HEK293 (cell line): Measurements from ENCODE around the gene RAB6A.
A peak's percentile ranks its signal among the peaks of the same experiment; 100 is the strongest.

ENCODE experiments used
- ATF2 ChIP-seq: fragments of 450-650 bp; formaldehyde crosslinking; IDR thresholded peaks from 2 replicates; pipeline ENCODE4 v1.5.1; 2016; ENCODE audit warnings: missing biosample characterization, missing genetic modification characterization, low read depth
- BCL11A ChIP-seq: fragments of 450-650 bp; formaldehyde crosslinking; IDR thresholded peaks from 2 replicates; pipeline ENCODE4 v1.5.1; 2016; ENCODE audit warnings: low read depth, missing biosample characterization, missing genetic modification characterization
- GLI4 ChIP-seq: fragments of 450-650 bp; formaldehyde crosslinking; IDR thresholded peaks from 2 replicates; pipeline ENCODE4 v1.5.1; 2016; ENCODE audit warnings: missing biosample characterization, missing genetic modification characterization
- GLIS2 ChIP-seq: fragments of 450-650 bp; formaldehyde crosslinking; IDR thresholded peaks from 2 replicates; pipeline ENCODE4 v1.5.1; 2016; ENCODE audit warnings: missing biosample characterization, missing genetic modification characterization
- IKZF3 ChIP-seq: fragments of 450-650 bp; IDR thresholded peaks from 2 replicates; pipeline ENCODE4 v1.5.0; 2018; ENCODE audit warnings: missing biosample characterization, mild to moderate bottlenecking, missing genetic modification characterization, moderate library complexity
- KLF8 ChIP-seq: fragments of 450-650 bp; formaldehyde crosslinking; IDR thresholded peaks from 2 replicates; pipeline ENCODE4 v1.5.1; 2016; ENCODE audit warnings: missing biosample characterization, missing genetic modification characterization
- SALL2 ChIP-seq: fragments of 450-650 bp; formaldehyde crosslinking; IDR thresholded peaks from 2 replicates; pipeline ENCODE4 v1.5.0; 2017; ENCODE audit warnings: missing biosample characterization, mild to moderate bottlenecking, missing genetic modification characterization, borderline replicate concordance
- ZBTB10 ChIP-seq: fragments of 450-650 bp; formaldehyde crosslinking; IDR thresholded peaks from 2 replicates; pipeline ENCODE4 v1.5.1; 2016; ENCODE audit warnings: missing biosample characterization, missing genetic modification characterization
- ZEB2 ChIP-seq: fragments of 450-650 bp; formaldehyde crosslinking; IDR thresholded peaks from 2 replicates; pipeline ENCODE4 v1.5.1; 2016; ENCODE audit warnings: missing biosample characterization, missing genetic modification characterization
- ZNF10 ChIP-seq: fragments of 450-650 bp; formaldehyde crosslinking; IDR thresholded peaks from 2 replicates; pipeline ENCODE4 v1.5.1; 2017; ENCODE audit warnings: missing biosample characterization, missing genetic modification characterization
- ZNF146 ChIP-seq: fragments of 450-650 bp; formaldehyde crosslinking; IDR thresholded peaks from 2 replicates; pipeline ENCODE4 v1.5.1; 2016; ENCODE audit warnings: missing biosample characterization, missing genetic modification characterization
- ZNF155 ChIP-seq: fragments of 450-650 bp; formaldehyde crosslinking; IDR thresholded peaks from 2 replicates; pipeline ENCODE4 v1.5.1; 2016; ENCODE audit warnings: missing biosample characterization, missing genetic modification characterization
- ZNF174 ChIP-seq: fragments of 450-650 bp; formaldehyde crosslinking; IDR thresholded peaks from 2 replicates; pipeline ENCODE4 v1.5.0; 2017; ENCODE audit warnings: missing biosample characterization, mild to moderate bottlenecking, missing genetic modification characterization
- ZNF175 ChIP-seq: fragments of 450-650 bp; formaldehyde crosslinking; IDR thresholded peaks from 2 replicates; pipeline ENCODE4 v1.5.1; 2016; ENCODE audit warnings: missing biosample characterization, missing genetic modification characterization
- ZNF18 ChIP-seq: fragments of 450-650 bp; formaldehyde crosslinking; IDR thresholded peaks from 2 replicates; pipeline ENCODE4 v1.5.1; 2016; ENCODE audit warnings: missing biosample characterization, missing genetic modification characterization
- ZNF2 ChIP-seq: fragments of 450-650 bp; formaldehyde crosslinking; IDR thresholded peaks from 2 replicates; pipeline ENCODE4 v1.5.1; 2016; ENCODE audit warnings: missing biosample characterization, missing genetic modification characterization
- ZNF248 ChIP-seq: fragments of 450-650 bp; formaldehyde crosslinking; IDR thresholded peaks from 2 replicates; pipeline ENCODE4 v1.5.1; 2017; ENCODE audit warnings: missing biosample characterization, missing genetic modification characterization
- ZNF274 ChIP-seq, 2 experiments: fragments of 200-500 bp in 1 of 2; fragments of 450-650 bp in 1 of 2; sonication (Bioruptor generic) in 1 of 2; formaldehyde crosslinking in 1 of 2; IDR thresholded peaks; 2 replicates each; pipeline versions ENCODE4 v1.5.1 to v1.6.1; 2014 to 2016; ENCODE audit warnings: borderline replicate concordance in 1 of 2, inconsistent platforms in 1 of 2, low read length in 1 of 2, missing biosample characterization in 1 of 2, missing genetic modification characterization in 1 of 2
- ZNF416 ChIP-seq: fragments of 450-650 bp; formaldehyde crosslinking; IDR thresholded peaks from 2 replicates; pipeline ENCODE4 v1.5.1; 2016; ENCODE audit warnings: missing biosample characterization, missing genetic modification characterization
- ZNF514 ChIP-seq: fragments of 450-650 bp; formaldehyde crosslinking; IDR thresholded peaks from 2 replicates; pipeline ENCODE4 v1.5.1; 2016; ENCODE audit warnings: missing biosample characterization, missing genetic modification characterization
- ZNF596 ChIP-seq: fragments of 450-650 bp; IDR thresholded peaks from 2 replicates; pipeline ENCODE4 v1.5.0; 2018; ENCODE audit warnings: missing biosample characterization, mild to moderate bottlenecking, missing genetic modification characterization, moderate library complexity
- ZNF623 ChIP-seq: fragments of 450-650 bp; formaldehyde crosslinking; IDR thresholded peaks from 2 replicates; pipeline ENCODE4 v1.5.1; 2016; ENCODE audit warnings: missing biosample characterization, missing genetic modification characterization
- ZNF629 ChIP-seq: fragments of 450-650 bp; formaldehyde crosslinking; IDR thresholded peaks from 2 replicates; pipeline ENCODE4 v1.5.1; 2017; ENCODE audit warnings: missing biosample characterization, missing genetic modification characterization
- ZNF639 ChIP-seq: fragments of 450-650 bp; formaldehyde crosslinking; IDR thresholded peaks from 2 replicates; pipeline ENCODE4 v1.5.1; 2016; ENCODE audit warnings: missing biosample characterization, missing genetic modification characterization
- ZSCAN5A ChIP-seq: fragments of 450-650 bp; formaldehyde crosslinking; IDR thresholded peaks from 2 replicates; pipeline ENCODE4 v1.5.1; 2016; ENCODE audit warnings: missing biosample characterization, missing genetic modification characterization
- TF ChIP-seq, protein P1 (sequence below): fragments of 450-650 bp; formaldehyde crosslinking; IDR thresholded peaks from 2 replicates; pipeline ENCODE4 v1.5.1; 2016; ENCODE audit warnings: missing biosample characterization, missing genetic modification characterization
- TF ChIP-seq, protein P2 (sequence below): fragments of 450-650 bp; formaldehyde crosslinking; IDR thresholded peaks from 2 replicates; pipeline ENCODE4 v1.5.1; 2016; ENCODE audit warnings: missing biosample characterization, missing genetic modification characterization

RAB6A gene

DNA sequence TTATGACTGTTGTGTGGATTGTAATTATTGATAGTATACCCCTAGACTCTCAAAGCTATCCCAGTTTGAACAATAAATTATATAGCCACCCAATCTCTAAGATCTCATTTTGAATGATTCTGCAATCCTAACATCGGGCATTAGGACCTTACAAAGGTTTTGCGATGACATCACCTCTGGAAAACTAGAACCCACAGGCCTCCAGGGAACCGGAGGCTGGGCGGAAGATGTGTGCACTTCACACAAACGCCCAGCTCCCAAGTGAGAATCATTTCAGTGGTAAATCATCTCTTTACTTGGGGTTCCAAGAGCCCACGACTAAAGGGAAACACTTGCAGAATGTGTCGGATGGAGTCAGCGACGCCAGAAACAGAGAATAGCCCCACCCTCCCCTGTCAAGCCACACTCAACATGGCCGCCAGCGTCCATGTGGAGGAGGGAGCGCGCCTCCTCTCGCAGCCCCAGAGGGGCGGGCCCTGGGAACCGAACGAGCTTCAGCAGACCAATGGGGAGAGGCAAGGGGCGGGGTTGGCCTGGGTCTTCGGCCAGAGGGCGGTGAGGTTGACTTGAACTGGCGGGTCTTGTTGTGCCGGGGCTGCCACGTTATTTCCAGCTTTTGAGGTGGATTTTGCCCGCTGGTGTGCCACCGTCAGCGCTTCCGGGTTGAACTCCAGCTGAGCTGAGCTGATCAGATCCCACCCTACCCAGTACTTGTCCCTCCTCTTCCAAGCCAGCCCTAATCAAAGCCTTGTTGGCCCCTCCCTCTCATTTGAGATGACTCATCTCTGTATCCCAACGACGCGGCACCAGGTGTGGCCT lies 18.4 kb upstream of the RAB6A start (continued):
- TF ChIP-seq KLF8 (tag by site-specific recombination) (peak; percentile 80), ZNF416 (tag by site-specific recombination) (no peak), ZBTB10 (tag by site-specific recombination) (no peak), ZSCAN5A (tag by site-specific recombination) (no peak), ZEB2 (tag by site-specific recombination) (peak; percentile 82), GLIS2 (peak; percentile 72), ZNF175 (tag by site-specific recombination) (no peak), ZNF146 (tag by site-specific recombination) (no peak), ZNF10 (no peak), BCL11A (tag by site-specific recombination) (no peak), ZNF623 (tag by site-specific recombination) (no peak), ZNF274 (IDR thresholded peaks at IDR 0.05; ENCODE audit: low read length) (no peak), ZNF274 (tag by site-specific recombination; IDR thresholded peaks at IDR 0.05; ENCODE audit: borderline replicate concordance) (no peak), ZNF18 (tag by site-specific recombination) (peak; percentile 56; the same call in 1 of the 2 replicates), ZNF248 (no peak), ZNF514 (tag by site-specific recombination) (no peak), ZNF596 (tag by site-specific recombination) (no peak), ZNF155 (tag by site-specific recombination) (no peak), SALL2 (tag by site-specific recombination) (no peak), ZNF639 (peak; percentile 63; the same call in 1 of the 2 replicates), ZNF174 (tag by site-specific recombination) (no peak), GLI4 (tag by site-specific recombination) (no peak), IKZF3 (peak; percentile 88), ZNF2 (tag by site-specific recombination) (no peak; the same call in 1 of the 2 replicates), ATF2 (tag by site-specific recombination) (peak; percentile 97), ZNF629 (tag by site-specific recombination) (peak; percentile 84)
- TF ChIP-seq, protein P1, sequence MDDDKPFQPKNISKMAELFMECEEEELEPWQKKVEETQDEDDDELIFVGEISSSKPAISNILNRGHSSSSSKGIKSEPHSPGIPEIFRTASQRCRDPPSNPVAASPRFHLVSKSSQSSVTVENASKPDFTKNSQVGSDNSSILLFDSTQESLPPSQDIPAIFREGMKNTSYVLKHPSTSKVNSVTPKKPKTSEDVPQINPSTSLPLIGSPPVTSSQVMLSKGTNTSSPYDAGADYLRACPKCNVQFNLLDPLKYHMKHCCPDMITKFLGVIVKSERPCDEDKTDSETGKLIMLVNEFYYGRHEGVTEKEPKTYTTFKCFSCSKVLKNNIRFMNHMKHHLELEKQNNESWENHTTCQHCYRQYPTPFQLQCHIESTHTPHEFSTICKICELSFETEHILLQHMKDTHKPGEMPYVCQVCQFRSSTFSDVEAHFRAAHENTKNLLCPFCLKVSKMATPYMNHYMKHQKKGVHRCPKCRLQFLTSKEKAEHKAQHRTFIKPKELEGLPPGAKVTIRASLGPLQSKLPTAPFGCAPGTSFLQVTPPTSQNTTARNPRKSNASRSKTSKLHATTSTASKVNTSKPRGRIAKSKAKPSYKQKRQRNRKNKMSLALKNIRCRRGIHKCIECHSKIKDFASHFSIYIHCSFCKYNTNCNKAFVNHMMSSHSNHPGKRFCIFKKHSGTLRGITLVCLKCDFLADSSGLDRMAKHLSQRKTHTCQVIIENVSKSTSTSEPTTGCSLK (tag by site-specific recombination): no peak
- TF ChIP-seq, protein P2, sequence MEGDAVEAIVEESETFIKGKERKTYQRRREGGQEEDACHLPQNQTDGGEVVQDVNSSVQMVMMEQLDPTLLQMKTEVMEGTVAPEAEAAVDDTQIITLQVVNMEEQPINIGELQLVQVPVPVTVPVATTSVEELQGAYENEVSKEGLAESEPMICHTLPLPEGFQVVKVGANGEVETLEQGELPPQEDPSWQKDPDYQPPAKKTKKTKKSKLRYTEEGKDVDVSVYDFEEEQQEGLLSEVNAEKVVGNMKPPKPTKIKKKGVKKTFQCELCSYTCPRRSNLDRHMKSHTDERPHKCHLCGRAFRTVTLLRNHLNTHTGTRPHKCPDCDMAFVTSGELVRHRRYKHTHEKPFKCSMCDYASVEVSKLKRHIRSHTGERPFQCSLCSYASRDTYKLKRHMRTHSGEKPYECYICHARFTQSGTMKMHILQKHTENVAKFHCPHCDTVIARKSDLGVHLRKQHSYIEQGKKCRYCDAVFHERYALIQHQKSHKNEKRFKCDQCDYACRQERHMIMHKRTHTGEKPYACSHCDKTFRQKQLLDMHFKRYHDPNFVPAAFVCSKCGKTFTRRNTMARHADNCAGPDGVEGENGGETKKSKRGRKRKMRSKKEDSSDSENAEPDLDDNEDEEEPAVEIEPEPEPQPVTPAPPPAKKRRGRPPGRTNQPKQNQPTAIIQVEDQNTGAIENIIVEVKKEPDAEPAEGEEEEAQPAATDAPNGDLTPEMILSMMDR (tag by site-specific recombination): no peak
